ENCODE data around the gene OIT3. TPM values are rescaled to one million over a fixed set of nuclear protein-coding genes. Genes with fewer than 3 reads are reported as not detected.

The OIT3 gene
- total RNA-seq, 1 experiment from 2014 or later, result 1.4 TPM

GRCh38 chr10:72906446-72906845 is 12.9 kb downstream of the OIT3 start:
- H3K36me3 Mint-ChIP-seq (ENCODE audit: insufficient read depth, unreplicated experiment), result no peaks in the 10 kb centered on the region
- no peaks in the 10 kb centered on the region for H3K9me3 Mint-ChIP-seq (ENCODE audit: low read depth, unreplicated experiment)
- TF ChIP-seq CTCF (IDR thresholded peaks at IDR 0.05; ENCODE audit: unreplicated experiment), result no peak
- no peak overlapping the region for H3K27ac Mint-ChIP-seq (ENCODE audit: unreplicated experiment)
- no peak overlapping the region for H3K4me3 Mint-ChIP-seq (ENCODE audit: low read depth, unreplicated experiment)
- intact Hi-C loops (cut with micrococcal nuclease; ENCODE audit: unreplicated experiment), result no loop called here
- CTCF ChIA-PET, result no interaction called here
- H3K4me1 Mint-ChIP-seq (ENCODE audit: low read depth, unreplicated experiment), result no peaks in the 10 kb centered on the region
- no TSS peak for BruUV-seq (replicated peaks)
- DNase-seq, result no peak
- H3K27me3 Mint-ChIP-seq (ENCODE audit: unreplicated experiment), result no peaks in the 10 kb centered on the region

DNA sequence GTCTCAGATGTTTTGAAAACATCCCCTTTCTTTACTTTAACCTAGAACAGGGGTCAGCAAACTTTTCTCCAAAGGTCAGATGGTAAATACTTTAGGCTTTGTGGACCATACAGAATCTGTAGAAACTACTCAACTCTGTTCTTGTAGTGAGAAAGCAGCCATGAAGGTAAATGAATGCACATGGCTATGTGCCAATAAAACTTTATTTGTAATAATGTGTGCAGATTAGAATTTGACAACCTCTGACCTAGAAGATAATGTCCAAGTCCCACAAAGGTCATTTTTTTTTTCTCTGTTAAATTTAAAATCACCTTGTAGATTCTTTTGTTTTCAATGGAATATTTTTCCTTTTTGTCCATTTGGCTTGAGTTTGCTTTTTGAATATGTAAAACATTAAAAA is 17.2 kb downstream of the OIT3 start:
- no peaks in the 10 kb centered on the region for H3K27me3 Mint-ChIP-seq (ENCODE audit: unreplicated experiment)
- no peaks in the 10 kb centered on the region for H3K4me1 Mint-ChIP-seq (ENCODE audit: low read depth, unreplicated experiment)
- H3K36me3 Mint-ChIP-seq (ENCODE audit: insufficient read depth, unreplicated experiment), result no peaks in the 10 kb centered on the region
- no peak for DNase-seq
- no peak overlapping the region for H3K4me3 Mint-ChIP-seq (ENCODE audit: low read depth, unreplicated experiment)
- no peak for TF ChIP-seq CTCF (IDR thresholded peaks at IDR 0.05; ENCODE audit: unreplicated experiment)
- H3K9me3 Mint-ChIP-seq (ENCODE audit: low read depth, unreplicated experiment), result peaks cover 2% of the 10 kb centered on the region
- no TSS peak for BruUV-seq (replicated peaks)
- no peak overlapping the region for H3K27ac Mint-ChIP-seq (ENCODE audit: unreplicated experiment)
- intact Hi-C loops (cut with micrococcal nuclease; ENCODE audit: unreplicated experiment), result no loop called here
- CTCF ChIA-PET, result interaction anchor here (0.6 kb wide), 1 partner anchor 280 kb away, joined by 3 read pairs; no protein-coding TSS in a partner anchor

GRCh38 chr10:72911758-72912157 is 18.2 kb downstream of the OIT3 start:
- Mint-ChIP-seq H3K4me1 (ENCODE audit: low read depth, unreplicated experiment) (no peaks in the 10 kb centered on the region), H3K36me3 (ENCODE audit: insufficient read depth, unreplicated experiment) (no peaks in the 10 kb centered on the region), H3K9me3 (ENCODE audit: low read depth, unreplicated experiment) (peaks cover 2% of the 10 kb centered on the region), H3K27ac (ENCODE audit: unreplicated experiment) (no peak overlapping the region), H3K4me3 (ENCODE audit: low read depth, unreplicated experiment) (no peak overlapping the region), H3K27me3 (ENCODE audit: unreplicated experiment) (no peaks in the 10 kb centered on the region)
- CTCF ChIA-PET, result no interaction called here
- BruUV-seq (replicated peaks), result no TSS peak
- no peak for DNase-seq
- intact Hi-C loops (cut with micrococcal nuclease; ENCODE audit: unreplicated experiment), result no loop called here
- TF ChIP-seq CTCF (IDR thresholded peaks at IDR 0.05; ENCODE audit: unreplicated experiment), result no peak

DNA sequence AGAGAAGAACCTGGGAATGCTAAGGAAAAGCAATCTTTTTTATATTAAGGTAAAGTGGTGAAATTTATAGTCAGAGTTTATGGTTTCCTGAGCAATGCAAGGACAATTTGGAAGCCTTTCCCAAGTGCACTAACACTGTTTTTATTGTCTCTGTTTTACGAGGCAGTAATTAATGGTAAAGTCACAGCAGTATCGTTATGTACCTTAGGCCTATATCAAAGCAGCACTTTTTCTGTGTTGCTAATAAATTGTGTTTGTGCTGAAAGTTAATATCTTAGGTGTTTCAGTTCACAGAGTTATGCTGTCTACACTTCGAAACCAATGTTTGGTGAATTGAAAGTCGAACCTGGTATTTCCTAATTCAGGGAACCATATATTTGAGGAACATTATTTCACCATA is 19.2 kb downstream of the OIT3 start:
- DNase-seq, result no peak
- Mint-ChIP-seq H3K27ac (ENCODE audit: unreplicated experiment) (no peak overlapping the region), H3K9me3 (ENCODE audit: low read depth, unreplicated experiment) (peaks cover 2% of the 10 kb centered on the region), H3K4me3 (ENCODE audit: low read depth, unreplicated experiment) (no peak overlapping the region), H3K27me3 (ENCODE audit: unreplicated experiment) (no peaks in the 10 kb centered on the region), H3K36me3 (ENCODE audit: insufficient read depth, unreplicated experiment) (no peaks in the 10 kb centered on the region), H3K4me1 (ENCODE audit: low read depth, unreplicated experiment) (no peaks in the 10 kb centered on the region)
- TF ChIP-seq CTCF (IDR thresholded peaks at IDR 0.05; ENCODE audit: unreplicated experiment), result no peak
- intact Hi-C loops (cut with micrococcal nuclease; ENCODE audit: unreplicated experiment), result no loop called here
- no TSS peak for BruUV-seq (replicated peaks)
- CTCF ChIA-PET, result no interaction called here
